IPS-18a (cell line): ENCODE results near the gene TIMP3.
A peak's percentile ranks its signal among the peaks of the same experiment; 100 is the strongest.
"Not testable (repeated sequence)": the region's sequence is repeated elsewhere in the genome, so short reads cannot be mapped to it uniquely, and the experiment has no call there.

Experiments
- H3K27ac ChIP-seq: one replicate; pipeline ENCODE4 v1.5.1; 2013; ENCODE audit warnings: low read length
- H3K27me3 ChIP-seq: one replicate; pipeline ENCODE4 v1.6.1; 2013; ENCODE audit warnings: mild to moderate bottlenecking, low read length; ENCODE audit not compliant: control insufficient read depth, insufficient read depth
- H3K36me3 ChIP-seq: one replicate; pipeline ENCODE4 v1.6.1; 2013; ENCODE audit warnings: low read depth, low read length; ENCODE audit not compliant: control insufficient read depth
- H3K4me1 ChIP-seq: one replicate; pipeline ENCODE4 v1.6.1; 2013; ENCODE audit warnings: low read depth, low read length; ENCODE audit not compliant: control insufficient read depth
- H3K4me3 ChIP-seq: one replicate; pipeline ENCODE4 v1.5.1; 2013; ENCODE audit warnings: low read length
- H3K9ac ChIP-seq: one replicate; pipeline ENCODE4 v1.6.1; 2013; ENCODE audit warnings: mild to moderate bottlenecking, low read length, moderate library complexity
- H3K9me3 ChIP-seq: one replicate; pipeline ENCODE4 v1.6.1; 2013; ENCODE audit warnings: low read depth, low read length; ENCODE audit not compliant: control insufficient read depth

The TIMP3 gene

GRCh38 chr22:32801537-32802236 is at the start of gene TIMP3:
TIMP3 (plus strand) TSS chr22:32801705; CDS start chr22:32802002, 297 bp downstream.
- H3K27me3 ChIP-seq = peaks cover 40% of the 10 kb centered on the region
- H3K4me3 ChIP-seq = peak within 1 kb of the TSS; percentile 49
- H3K27ac ChIP-seq = no peak within 1 kb of the TSS
- no peaks in the 10 kb centered on the region for H3K36me3 ChIP-seq
- peak within 1 kb of the TSS; percentile 25 for H3K9ac ChIP-seq
- H3K4me1 ChIP-seq = peaks cover 26% of the 10 kb centered on the region
- H3K9me3 ChIP-seq = no peaks in the 10 kb centered on the region

DNA sequence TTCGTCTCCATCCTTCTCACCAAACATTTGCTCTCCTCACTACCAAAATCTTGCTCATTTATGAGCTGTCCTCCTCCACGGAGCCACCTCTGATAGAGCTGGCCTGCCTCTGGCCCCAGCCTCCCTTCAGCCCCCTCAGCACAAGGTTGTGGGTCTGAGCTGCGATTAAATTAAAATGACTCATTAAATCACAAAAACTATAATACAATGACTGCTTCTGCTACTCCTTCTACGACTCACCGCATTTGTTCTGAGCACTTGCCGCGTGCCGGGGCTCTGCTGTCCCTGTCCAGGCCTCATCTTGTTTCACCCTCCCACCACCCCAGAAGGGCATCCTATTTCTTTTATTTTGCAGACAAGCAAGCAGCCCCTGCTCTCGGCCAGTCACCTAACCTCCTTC is 49.2 kb upstream of the TIMP3 start:
- Histone ChIP-seq H3K9me3 (no peaks in the 10 kb centered on the region), H3K4me1 (no peaks in the 10 kb centered on the region), H3K27me3 (no peaks in the 10 kb centered on the region), H3K27ac (no peak overlapping the region), H3K4me3 (no peak overlapping the region), H3K9ac (no peak overlapping the region), H3K36me3 (no peaks in the 10 kb centered on the region)

- H3K9ac ChIP-seq = no peak overlapping the region
- no peaks in the 10 kb centered on the region for H3K4me1 ChIP-seq
- no peak overlapping the region for H3K4me3 ChIP-seq
- no peak overlapping the region for H3K27ac ChIP-seq
- H3K9me3 ChIP-seq = no peaks in the 10 kb centered on the region
- H3K27me3 ChIP-seq = no peaks in the 10 kb centered on the region
- H3K36me3 ChIP-seq = no peaks in the 10 kb centered on the region
Measured at GRCh38 chr22:32752816-32753520, 48.5 kb upstream of the TIMP3 start.

GRCh38 chr22:32753591-32753990 is 47.9 kb upstream of the TIMP3 start:
- Histone ChIP-seq H3K27ac (no peak overlapping the region), H3K27me3 (no peaks in the 10 kb centered on the region), H3K9me3 (no peaks in the 10 kb centered on the region), H3K36me3 (no peaks in the 10 kb centered on the region), H3K4me1 (no peaks in the 10 kb centered on the region), H3K9ac (no peak overlapping the region), H3K4me3 (no peak overlapping the region)

DNA sequence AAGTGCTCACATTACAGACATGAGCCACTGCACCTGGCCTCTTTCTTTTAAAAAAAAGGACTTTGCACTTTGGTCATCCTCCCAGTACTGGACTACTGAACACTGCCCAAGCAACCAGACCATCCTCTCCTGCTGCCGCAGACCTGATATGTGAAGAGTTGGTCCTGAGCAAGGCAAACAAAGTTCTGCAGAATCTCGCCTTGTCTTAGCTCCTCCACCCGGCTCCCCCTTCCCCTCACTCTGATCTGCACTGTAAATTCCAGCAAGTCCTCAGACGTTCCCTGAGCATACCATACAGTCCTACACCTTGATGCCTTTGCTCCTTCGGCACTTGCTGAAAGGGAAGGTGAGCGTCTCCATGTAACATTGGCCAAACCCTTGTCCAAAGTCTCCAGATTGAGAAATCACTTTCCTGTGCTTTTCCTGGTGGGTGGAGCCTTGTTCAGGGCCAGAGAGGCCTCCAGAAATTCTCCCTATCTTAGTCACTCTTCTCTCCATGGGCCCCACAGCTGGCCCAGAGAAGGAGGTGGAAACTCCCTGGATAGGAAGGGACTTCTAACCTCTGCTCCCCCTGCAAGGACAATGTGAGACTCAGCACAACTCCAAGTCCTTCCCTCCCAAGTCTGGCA is 47.0 kb upstream of the TIMP3 start:
- Histone ChIP-seq H3K4me3 (no peak overlapping the region), H3K9ac (no peak overlapping the region), H3K27ac (no peak overlapping the region), H3K27me3 (no peaks in the 10 kb centered on the region), H3K9me3 (no peaks in the 10 kb centered on the region), H3K4me1 (no peaks in the 10 kb centered on the region), H3K36me3 (no peaks in the 10 kb centered on the region)

GRCh38 chr22:32757086-32757762 is 44.3 kb upstream of the TIMP3 start:
- not testable (repeated sequence) for H3K27me3 ChIP-seq, H3K4me1 ChIP-seq, H3K4me3 ChIP-seq, H3K9ac ChIP-seq, H3K36me3 ChIP-seq, H3K27ac ChIP-seq, H3K9me3 ChIP-seq

DNA sequence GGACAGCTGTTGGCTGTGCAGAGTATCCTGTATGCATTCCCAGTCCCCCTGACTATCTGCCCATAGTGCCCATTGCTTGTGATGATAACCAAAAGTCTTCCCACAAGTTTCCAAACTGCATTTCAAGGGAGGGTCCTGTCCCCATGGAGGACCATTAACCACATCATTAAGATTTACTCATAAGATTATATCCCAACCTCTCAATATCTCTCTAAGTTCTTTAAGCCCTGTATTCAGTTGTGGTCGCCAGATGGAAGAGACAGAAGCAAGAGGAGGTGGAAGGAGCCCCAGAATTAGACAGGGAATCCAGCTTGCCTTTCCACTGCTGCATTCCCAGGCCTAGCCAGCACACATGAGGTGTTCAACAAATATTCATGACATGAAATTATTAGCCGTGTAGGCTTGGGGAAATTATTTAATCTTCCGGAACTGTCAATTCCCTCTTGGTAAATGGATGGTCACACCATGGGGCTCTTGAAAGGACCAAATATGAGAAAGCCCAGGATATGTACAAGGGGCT is 42.6 kb upstream of the TIMP3 start:
- Histone ChIP-seq H3K4me3 (no peak overlapping the region), H3K9me3 (no peaks in the 10 kb centered on the region), H3K36me3 (no peaks in the 10 kb centered on the region), H3K27me3 (no peaks in the 10 kb centered on the region), H3K4me1 (no peaks in the 10 kb centered on the region), H3K27ac (no peak overlapping the region), H3K9ac (no peak overlapping the region)

DNA sequence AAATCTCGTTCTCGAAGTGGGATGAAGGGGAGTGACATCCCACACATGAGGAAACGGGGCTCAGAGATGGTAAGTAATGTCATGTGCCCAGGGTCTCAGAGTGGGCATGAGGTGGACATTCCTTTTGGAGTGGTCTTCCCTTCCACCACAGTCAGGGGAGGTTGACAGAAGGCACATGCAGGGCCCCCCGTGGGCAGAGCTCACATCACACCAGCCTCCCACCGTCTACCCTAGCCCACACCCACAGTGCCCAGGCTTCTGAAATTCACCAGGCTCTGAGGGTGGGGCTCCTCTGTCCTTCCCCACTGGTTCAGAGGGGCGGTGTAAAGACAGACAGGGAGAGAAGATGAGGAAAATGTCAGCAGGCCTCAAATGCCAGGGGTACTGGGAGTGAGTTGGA is 41.1 kb upstream of the TIMP3 start:
- no peak overlapping the region for H3K9ac ChIP-seq
- H3K9me3 ChIP-seq = no peaks in the 10 kb centered on the region
- no peaks in the 10 kb centered on the region for H3K4me1 ChIP-seq
- no peaks in the 10 kb centered on the region for H3K36me3 ChIP-seq
- H3K4me3 ChIP-seq = no peak overlapping the region
- no peaks in the 10 kb centered on the region for H3K27me3 ChIP-seq
- no peak overlapping the region for H3K27ac ChIP-seq

GRCh38 chr22:32760815-32761214 is 40.7 kb upstream of the TIMP3 start:
- Histone ChIP-seq H3K27ac (no peak overlapping the region), H3K9ac (no peak overlapping the region)

GRCh38 chr22:32761251-32761903 is 40.1 kb upstream of the TIMP3 start:
- no peaks in the 10 kb centered on the region for H3K9me3 ChIP-seq
- H3K36me3 ChIP-seq = no peaks in the 10 kb centered on the region
- H3K27ac ChIP-seq = no peak overlapping the region
- H3K4me3 ChIP-seq = no peak overlapping the region
- H3K4me1 ChIP-seq = no peaks in the 10 kb centered on the region
- H3K27me3 ChIP-seq = no peaks in the 10 kb centered on the region
- no peak overlapping the region for H3K9ac ChIP-seq

More at GRCh38 chr22:32760815-32761214, 40.7 kb upstream of the TIMP3 start:
- Histone ChIP-seq H3K4me3 (no peak overlapping the region), H3K36me3 (no peaks in the 10 kb centered on the region), H3K9me3 (no peaks in the 10 kb centered on the region), H3K4me1 (no peaks in the 10 kb centered on the region), H3K27me3 (no peaks in the 10 kb centered on the region)
